ENCODE results near the gene ATP6V1B1.

Gene ATP6V1B1

DNA sequence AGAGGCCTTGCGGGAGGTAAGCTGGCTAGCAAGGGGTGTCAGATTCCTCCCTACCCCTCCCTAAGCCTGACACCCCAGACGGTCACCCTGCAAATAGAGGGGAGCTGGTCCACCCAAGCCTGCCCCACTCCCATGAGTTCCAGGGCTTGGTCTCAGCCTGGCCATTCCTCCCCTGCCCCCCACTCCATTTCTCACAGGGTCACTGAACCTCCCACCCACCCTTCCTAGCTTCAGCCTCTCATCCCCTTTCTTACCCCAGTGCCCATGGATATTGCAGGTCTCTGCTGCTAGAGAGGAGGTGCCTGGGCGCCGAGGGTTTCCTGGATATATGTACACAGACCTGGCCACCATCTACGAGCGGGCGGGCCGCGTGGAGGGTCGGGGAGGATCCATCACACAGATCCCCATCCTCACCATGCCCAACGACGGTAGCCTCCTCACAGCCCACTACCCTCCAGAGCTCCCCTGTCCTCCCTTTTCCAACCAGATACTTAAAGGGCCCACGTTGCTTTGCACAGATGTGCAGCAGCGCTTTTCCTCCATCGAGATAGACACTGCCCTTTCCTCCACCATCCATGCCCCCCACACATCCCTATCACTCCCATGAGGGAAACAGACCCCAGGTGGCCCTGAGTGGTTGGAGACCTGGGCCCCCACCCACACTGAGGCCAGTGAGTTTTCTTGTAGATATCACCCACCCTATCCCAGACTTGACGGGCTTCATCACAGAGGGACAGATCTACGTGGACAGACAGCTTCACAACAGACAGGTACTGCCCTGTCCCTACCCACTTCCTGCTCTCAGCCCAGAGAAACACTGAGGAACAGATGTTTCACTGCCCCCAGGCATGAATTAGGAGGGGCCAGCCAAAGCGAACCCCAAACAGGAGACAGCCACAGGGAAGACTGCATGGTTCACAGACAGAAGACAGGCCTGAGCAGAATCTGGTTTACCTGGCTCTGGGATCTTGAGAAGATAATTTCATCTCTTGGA is 27.5 kb downstream of the ATP6V1B1 start:
- in situ Hi-C loops (cut with MboI; ENCODE audit: low sequenced_read_pairs): no loop called here

DNA sequence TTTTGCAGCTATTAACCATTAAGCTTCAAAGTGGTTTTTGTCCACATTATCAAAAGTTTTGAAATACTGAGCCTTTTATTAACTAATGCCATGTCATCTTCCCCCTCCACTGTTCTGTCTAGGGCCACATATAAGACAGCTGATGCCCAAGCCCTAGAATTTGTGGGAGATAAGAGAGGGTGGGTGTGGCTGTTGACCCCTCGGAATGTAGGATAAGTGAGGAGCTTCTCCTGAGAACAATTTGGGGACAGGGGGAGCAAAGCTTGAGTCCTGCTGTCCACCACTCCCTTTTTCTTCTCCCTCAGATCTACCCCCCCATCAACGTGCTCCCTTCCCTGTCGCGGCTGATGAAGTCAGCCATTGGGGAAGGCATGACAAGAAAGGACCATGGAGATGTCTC is 28.4 kb downstream of the ATP6V1B1 start:
- in situ Hi-C loops (cut with MboI; ENCODE audit: low sequenced_read_pairs): no loop called here

DNA sequence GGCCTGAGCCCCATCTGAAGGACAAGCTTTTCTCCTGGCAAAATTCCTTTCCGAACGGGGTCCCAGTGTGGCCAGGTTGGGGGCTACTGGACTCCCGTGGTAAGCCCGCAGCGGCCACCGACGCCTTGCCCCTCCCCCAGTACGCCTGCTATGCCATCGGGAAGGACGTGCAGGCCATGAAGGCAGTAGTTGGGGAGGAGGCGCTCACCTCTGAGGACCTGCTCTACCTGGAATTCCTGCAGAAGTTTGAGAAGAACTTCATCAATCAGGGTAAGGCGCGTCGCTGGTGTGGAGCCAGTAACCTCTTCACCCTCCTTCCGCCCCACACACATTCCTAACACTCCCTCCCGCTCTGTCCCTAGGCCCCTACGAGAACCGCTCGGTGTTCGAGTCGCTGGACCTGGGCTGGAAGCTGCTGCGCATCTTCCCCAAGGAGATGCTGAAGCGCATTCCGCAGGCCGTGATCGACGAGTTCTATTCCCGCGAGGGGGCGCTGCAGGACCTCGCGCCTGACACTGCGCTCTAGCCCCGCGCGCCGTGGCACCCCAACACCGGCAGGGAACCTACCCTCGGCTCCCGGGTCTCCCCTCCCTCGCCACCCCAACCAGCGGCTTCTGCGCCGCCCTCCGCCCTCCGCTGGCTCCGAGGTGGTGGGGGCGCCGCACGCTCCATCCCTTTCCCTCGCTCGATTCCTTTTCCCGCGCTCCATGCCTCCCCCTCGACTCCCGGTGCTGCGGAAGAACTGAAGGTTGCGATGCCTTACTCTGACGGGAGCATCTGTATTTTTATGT is 29.1 kb downstream of the ATP6V1B1 start:
- in situ Hi-C loops (cut with MboI; ENCODE audit: low sequenced_read_pairs): no loop called here

DNA sequence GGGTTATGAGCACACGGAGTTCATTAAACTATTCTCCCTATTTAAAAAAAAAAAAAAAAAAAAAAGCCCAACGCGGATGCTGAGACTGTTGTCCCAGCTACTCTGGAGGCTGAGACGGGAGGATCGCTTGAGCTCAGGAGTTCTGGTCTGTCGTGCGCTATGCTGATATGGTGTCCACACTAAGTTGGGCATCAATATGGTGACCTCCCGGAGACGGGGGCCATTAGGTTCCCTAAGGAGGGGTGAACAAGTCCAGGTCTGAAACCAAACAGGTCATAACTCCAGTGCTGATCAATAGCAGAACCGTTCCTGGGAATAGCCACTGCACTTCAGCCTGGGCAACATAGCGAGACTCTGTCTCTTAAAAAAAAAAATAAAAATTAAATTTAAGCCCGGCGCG is 29.8 kb downstream of the ATP6V1B1 start:
- in situ Hi-C loops (cut with MboI; ENCODE audit: low sequenced_read_pairs): no loop called here

DNA sequence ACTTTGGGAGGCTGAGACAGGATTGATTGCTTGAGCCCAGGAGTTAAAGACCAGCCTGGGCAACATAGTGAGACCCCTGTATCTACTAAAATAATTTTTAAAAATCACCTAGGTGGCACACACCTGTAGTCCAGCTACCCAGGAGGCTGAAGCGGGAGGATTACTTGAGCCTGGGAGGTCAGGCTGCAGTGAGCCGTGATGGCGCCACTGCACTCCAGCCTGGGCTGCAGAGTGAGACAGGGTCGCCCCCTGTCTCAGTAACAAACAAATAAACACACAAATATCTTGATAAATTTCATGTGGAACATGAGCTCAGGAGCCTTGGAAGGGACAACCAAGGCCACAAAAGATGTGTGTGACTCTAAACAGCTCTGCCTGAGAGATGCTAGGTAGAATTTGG is 31.0 kb downstream of the ATP6V1B1 start:
- in situ Hi-C loops (cut with MboI; ENCODE audit: low sequenced_read_pairs): no loop called here

DNA sequence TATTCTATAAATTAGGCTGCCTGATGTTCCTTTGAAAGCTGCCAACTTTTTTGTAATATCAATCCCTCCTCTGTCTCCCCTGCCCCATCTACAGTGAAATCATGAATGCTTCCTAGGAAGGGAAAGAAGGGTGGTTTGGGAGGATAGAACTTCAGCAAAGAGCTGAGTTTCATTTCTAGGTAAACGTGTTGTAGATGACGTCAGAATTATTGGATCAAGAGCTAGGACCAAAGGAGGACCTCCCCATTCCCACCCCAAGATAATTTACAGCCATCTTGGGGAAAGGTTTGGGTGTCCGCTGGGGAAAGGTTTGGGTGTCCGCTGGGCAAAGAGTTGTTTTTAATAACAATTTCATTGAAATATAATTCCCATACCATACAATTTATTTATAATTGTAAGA is 31.5 kb downstream of the ATP6V1B1 start:
- in situ Hi-C loops (cut with MboI; ENCODE audit: low sequenced_read_pairs): no loop called here

DNA sequence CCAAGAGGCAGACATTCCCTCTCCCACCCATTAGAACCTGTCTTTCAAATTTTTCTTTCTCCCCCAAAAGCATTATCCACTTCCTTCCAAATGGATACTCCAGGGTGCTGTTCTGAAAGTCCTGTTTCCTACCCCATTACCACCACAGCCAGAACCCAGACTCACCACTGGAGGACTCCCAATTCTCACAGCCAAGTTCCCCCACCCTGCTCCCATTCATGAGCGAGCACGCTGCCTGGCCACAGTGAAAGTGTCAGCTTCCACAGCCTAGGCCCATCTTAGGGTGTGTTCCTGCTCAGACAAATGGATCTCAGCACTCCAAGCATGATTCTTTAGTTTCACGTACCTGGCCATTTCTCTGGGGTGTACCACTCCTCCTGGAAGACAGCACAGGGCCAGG is 38.9 kb downstream of the ATP6V1B1 start:
- in situ Hi-C loops (cut with MboI; ENCODE audit: low sequenced_read_pairs): no loop called here

DNA sequence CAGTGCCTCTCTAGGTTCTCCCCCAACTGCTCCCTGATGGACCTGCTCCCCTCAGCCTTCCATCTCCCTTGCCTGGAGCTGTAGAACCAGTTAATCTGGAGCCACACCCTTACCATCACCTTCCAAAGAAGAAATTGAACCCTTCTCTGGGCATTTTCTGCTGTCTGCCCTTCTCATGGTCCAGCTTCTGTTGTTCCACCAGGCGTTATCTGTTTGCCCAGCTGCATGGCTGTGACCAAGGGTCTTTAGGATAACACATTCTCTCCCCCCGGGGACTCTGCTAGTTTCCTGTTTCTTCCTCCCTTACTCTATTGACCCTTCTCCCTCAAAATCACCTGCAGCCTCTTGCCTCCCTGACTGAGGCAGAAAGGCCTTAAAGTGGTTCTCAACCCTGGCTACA is 39.5 kb downstream of the ATP6V1B1 start:
- in situ Hi-C loops (cut with MboI; ENCODE audit: low sequenced_read_pairs): no loop called here

DNA sequence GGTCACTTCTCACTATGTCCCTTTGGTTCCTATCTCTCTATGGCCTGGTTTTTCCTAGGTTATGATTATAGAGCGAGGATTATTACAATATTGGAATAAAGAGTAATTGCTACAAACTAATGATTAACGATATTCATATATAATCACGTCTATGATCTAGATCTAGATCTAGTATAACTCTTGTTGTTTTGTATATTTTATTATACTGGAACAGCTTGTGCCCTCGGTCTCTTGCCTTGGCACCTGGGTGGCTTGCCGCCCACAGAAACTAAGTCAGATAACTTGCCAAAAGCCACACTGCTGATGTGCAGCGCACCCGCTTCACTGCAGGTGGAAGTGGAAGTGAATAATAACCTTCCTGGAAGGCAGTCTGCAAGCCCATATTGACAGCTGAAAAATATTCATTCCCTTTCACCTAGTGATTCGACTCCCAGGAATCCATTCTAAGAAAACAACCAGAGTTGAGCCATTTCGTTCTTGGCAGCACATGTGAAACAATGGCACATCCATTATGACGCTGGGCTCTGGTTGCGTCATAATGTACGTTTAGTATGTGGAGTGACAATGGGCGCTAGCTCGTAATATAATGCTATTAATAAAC is 42.0 kb downstream of the ATP6V1B1 start:
- in situ Hi-C loops (cut with MboI; ENCODE audit: low sequenced_read_pairs): no loop called here

DNA sequence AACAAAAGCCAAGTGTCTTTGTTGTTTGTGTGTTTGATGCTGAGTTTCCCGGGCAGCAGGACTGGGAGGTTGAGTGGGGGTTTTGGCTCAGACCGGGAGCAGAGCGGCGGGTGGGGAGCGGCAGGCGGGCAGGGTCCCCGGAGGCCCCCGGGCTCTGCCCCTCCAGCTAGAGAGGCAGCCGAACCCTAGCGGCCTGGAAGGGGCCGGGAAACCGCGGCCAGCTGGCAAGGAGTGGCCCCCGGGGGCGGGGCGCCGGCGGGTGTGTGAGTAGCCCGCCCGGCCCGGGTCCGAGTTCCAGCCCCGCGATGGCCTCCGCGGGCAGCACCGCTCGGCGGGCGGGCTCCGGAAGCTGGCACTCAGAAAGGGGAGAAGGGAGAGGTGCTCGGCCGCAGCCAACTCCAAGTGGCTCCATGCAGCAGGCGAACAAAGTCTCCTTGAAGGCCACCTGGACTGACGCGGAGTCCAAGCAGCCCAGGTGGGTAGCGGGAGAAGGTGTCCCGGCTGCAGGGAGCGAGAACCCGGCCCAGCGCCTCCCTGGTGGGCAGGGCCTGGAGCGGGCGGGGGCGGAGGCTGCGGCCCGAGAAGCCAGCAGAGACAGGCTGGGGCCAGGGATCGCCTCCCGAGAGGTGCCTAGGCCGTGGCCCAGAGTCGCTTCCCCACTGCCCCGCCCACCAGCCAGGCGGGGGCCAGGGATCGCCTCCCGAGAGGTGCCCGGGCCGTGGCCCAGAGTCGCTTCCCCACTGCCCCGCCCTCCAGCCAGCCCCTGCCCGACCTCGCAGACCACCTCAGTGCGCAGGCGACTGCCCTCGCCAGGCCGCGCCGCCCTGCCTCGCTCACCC is 42.9 kb downstream of the ATP6V1B1 start, which contains the start of gene ANKRD53:
TSS of gene ANKRD53 (plus strand) at position 290 of the 839 bp plus-strand sequence. CDS start at position 306, 16 bp downstream.
- in situ Hi-C loops (cut with MboI; ENCODE audit: low sequenced_read_pairs): no loop called here

DNA sequence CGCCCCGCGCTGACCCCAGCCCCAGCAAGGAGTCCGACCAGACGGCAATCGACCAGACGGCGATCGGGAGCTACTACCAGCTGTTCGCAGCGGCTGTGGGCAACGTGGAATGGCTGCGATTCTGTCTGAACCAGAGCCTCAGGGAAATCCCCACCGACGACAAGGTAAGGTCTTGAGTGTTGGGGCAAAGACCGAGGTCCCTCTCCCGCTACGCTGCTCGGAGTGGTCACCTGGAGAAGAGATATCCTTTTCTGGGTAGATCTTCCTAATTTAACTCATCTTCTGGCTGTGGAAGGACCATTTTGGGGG is 43.4 kb downstream of the ATP6V1B1 start:
- in situ Hi-C loops (cut with MboI; ENCODE audit: low sequenced_read_pairs): no loop called here

DNA sequence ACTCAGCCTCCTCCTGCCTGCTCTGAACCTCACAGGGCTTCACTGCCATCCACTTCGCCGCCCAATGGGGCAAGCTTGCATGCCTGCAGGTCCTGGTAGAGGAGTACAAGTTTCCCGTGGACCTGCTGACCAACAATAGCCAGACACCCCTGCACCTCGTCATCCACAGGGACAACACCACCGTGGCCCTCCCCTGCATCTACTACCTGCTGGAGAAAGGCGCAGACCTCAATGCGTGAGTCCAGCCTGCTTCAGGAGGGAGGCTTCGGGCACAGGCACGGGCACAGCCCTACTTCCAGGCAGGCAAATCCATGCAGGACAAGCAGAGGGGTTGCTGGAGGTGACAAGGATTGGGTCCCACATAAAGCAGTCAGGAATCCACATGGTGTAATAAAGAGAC is 43.9 kb downstream of the ATP6V1B1 start:
- in situ Hi-C loops (cut with MboI; ENCODE audit: low sequenced_read_pairs): no loop called here

DNA sequence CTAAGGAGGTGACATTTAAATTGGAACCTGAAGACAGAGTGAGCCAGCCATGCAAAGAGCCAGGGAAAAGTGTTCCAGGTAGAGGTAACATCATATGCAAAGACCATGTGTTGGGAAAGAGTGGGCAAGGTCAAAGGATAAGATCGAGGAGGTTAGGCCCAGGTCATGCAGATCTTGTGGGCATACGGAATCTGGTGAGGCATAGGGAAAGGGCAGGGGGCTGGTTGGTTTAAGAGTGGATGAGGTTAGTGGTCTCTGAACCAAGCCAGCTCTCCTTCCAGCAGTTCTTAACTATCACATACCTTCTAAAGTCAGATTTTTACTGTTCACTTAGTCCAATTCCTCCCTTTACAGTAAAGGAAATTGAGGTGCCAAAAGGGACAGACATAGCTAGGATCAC is 45.7 kb downstream of the ATP6V1B1 start:
- in situ Hi-C loops (cut with MboI; ENCODE audit: low sequenced_read_pairs): no loop called here

DNA sequence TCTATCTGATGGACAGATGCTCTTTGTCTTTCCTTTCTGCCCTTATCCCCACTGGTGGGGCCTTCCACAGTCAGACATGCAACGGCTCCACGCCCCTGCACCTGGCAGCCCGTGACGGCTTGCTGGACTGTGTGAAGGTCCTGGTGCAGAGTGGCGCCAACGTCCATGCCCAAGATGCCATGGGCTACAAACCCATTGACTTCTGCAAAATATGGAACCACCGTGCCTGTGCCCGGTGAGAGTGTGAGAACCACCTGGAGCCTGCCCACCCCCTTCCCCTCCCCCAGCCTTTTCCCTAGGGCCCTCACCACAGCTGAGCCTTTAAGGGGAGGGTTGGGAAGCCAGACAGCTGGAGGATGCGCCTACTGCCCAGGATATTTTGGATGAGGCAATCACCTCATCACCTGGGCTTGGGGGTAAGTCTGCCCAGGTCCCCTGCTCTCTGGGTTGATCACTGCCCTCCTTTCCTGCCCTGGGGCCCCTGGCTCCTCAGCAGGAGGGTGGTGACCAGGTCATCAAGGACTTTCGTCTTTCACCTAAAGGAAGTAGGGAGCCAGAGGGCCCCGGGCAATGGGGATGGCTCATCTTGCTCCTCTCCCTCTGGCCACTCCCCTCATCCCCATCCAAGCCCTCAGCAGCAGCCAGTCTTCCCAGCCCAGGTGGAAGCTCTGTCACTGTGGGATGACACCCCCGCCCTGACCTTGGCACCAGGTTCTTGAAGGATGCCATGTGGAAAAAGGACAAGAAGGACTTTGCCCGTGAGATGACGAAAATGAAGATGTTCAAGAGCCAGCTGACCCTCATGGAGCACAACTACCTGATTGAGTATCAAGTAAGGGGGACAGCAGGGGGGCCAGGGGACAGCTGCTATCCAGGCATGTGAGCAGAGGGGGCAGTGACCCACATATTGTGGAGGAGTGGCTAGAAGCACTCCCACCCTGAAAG is 46.4 kb downstream of the ATP6V1B1 start:
- in situ Hi-C loops (cut with MboI; ENCODE audit: low sequenced_read_pairs): no loop called here

DNA sequence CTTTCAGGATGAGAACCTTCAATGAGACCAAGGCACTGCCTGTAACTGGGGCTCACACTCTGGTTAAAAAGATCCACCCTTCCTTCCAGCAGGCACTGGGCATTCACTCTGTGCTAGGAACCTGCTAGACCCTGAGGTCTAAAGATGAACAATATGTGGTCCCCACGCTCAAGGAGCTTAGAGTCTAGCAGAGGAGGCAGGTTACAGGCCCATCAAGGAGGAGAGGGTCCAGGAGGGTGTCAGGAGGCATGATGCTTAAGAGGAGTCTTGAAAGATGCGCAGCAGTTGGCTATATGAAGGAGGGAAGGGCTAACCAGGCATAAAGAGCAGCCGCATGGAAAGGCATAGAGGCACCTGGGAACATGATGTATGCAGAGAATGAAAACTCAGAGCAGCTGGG is 47.3 kb downstream of the ATP6V1B1 start:
- in situ Hi-C loops (cut with MboI; ENCODE audit: low sequenced_read_pairs): no loop called here

DNA sequence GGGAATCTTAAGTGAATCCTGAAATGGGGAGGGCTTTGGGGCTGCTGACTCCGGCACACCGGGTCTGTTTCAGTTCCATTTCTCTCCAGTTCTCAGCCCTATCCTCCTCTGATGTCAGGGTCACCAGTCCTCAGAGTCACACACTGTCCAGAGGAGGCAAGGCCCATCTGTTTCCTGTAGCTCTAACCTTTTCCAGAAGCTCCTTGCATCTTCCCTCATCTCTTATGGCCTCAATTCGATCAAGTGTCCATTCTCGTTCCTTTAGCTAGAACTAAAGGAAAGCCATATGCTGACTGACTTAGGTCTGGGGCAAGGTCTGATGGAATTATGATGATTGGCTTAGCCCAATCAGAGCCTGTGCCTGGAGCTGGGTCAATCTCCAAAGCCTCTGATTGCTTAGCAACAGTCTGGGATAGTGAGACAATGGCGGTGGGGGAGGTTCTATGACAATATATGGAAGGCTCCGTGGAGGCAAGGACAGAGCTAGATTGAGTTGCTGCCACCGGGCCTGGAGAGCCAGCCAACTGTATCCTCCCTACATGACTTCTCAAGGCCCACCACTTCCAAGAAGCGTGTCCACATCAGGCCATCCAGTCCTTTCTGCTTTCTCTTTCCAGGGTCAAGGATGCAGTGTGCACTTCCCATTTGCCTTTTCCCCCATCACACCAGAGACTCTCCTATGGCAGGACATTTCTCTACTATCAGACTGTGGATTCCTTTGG is 48.0 kb downstream of the ATP6V1B1 start:
- in situ Hi-C loops (cut with MboI; ENCODE audit: low sequenced_read_pairs): no loop called here

DNA sequence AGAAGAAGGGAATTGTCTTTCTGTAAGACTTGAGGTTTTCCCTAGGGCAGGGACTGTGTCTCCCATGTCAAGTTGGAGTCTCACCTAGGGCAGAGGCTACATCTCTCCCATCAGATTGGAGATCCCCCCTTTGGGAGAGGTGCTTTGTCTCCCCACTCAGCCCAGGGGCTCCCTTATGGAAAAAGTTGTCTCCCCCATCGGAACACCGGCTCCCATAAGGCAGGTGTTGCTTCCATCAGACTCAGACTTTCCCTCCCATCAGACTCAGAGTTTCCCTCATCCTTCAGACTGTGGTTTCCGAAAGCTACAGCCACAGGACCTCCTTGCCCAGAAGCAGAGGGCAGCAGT is 48.5 kb downstream of the ATP6V1B1 start:
- in situ Hi-C loops (cut with MboI; ENCODE audit: low sequenced_read_pairs): no loop called here

DNA sequence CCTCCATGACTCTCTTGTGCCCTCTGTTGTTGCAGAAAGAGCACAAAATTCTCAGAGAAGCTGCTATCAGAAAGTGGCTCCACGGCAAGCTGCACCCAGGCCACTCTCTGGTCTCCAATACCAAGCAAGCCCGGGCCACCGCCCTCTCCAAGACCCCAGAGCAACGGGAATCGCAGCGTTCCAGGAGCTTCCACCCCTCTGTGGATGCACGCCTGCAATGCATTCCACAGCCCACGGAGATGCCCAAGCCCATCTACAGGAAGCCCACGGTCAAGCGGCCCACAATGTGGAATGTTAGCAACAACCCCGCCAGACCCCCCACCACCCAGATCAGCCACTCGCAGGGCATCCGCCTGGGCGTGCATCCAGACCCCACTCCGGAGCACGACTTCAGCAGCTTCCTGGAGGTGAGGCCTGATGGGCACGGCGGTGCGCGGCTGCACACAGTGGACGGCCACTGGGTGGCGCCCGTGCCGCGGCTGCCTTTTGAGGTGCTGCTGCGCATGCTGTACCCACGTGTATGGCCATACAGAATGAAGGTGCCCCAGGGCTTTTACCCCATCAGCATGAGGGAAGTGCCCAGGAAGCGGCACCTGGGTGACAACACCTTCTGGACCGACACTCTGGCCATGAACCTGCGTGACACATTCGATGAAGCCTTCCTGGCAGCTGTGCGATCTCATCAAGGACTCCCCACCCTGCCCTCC is 49.0 kb downstream of the ATP6V1B1 start:
- in situ Hi-C loops (cut with MboI; ENCODE audit: low sequenced_read_pairs): no loop called here
